Spleen (tissue), 11 donors: ENCODE data around the gene WDR86. TPM values are rescaled to one million over a fixed set of nuclear protein-coding genes. Genes with fewer than 3 reads are reported as not detected.

ENCODE experiments used
- DNase-seq: peaks from one replicate; pipeline ENCODE4 v3.0.0-alpha.2; 2020
- H3K27ac ChIP-seq, 8 donors: fragments of 200-600 bp; sonication (generic) in 7 of 8; 1 replicate in 4 of 8; 2 replicates in 4 of 8; pipeline versions ENCODE4 v1.5.0 to v1.8.0; 2016 to 2021; ENCODE audit warnings: inconsistent platforms in 4 of 8, mild to moderate bottlenecking in 4 of 8, moderate library complexity in 1 of 8
- H3K27me3 ChIP-seq, 7 donors: fragments of 200-600 bp; sonication (generic) in 6 of 7; replicated peaks in 1 of 7; 1 replicate in 4 of 7; 2 replicates in 3 of 7; pipeline versions ENCODE4 v1.5.0 to v1.8.0; 2016 to 2021; ENCODE audit warnings: inconsistent platforms in 3 of 7, mild to moderate bottlenecking in 1 of 7
- H3K36me3 ChIP-seq, 6 donors: fragments of 200-600 bp; sonication (generic) in 5 of 6; 1 replicate in 4 of 6; 2 replicates in 2 of 6; pipeline versions ENCODE4 v1.5.0 to v1.8.0; 2016 to 2021; ENCODE audit warnings: inconsistent platforms in 2 of 6
- H3K4me1 ChIP-seq, 6 donors: fragments of 200-600 bp; sonication (generic) in 5 of 6; 1 replicate in 3 of 6; 2 replicates in 3 of 6; pipeline versions ENCODE4 v1.5.0 to v1.8.0; 2016 to 2021; ENCODE audit warnings: inconsistent platforms in 3 of 6
- H3K4me3 ChIP-seq, 8 donors: fragments of 200-600 bp; sonication (generic) in 7 of 8; 1 replicate in 4 of 8; 2 replicates in 4 of 8; pipeline versions ENCODE4 v1.5.0 to v1.8.0; 2016 to 2021; ENCODE audit warnings: inconsistent platforms in 4 of 8, mild to moderate bottlenecking in 4 of 8, moderate library complexity in 2 of 8
- H3K9me3 ChIP-seq, 8 donors: fragments of 200-600 bp; sonication (generic) in 7 of 8; 1 replicate in 4 of 8; 2 replicates in 4 of 8; pipeline versions ENCODE4 v1.5.0 to v1.8.0; 2016 to 2021; ENCODE audit warnings: inconsistent platforms in 4 of 8
- CTCF ChIP-seq, 11 experiments: fragments of 200-600 bp in 7 of 11; fragments of 450-650 bp in 4 of 11; sonication (generic) in 4 of 11; IDR thresholded peaks in 8 of 11; conservative IDR thresholded peaks in 3 of 11; 1 replicate in 7 of 11; 2 replicates in 4 of 11; pipeline versions ENCODE4 v1.4.0 to v1.8.0; 2016 to 2021; ENCODE audit warnings: antibody characterized with exemption in 11 of 11, inconsistent platforms in 4 of 11, mild to moderate bottlenecking in 1 of 11
- POLR2A ChIP-seq, 3 donors: fragments of 450-650 bp; IDR thresholded peaks; one replicate each; pipeline ENCODE4 v1.5.1; 2017; ENCODE audit warnings: antibody characterized with exemption in 3 of 3, mild to moderate bottlenecking in 1 of 3
- POLR2AphosphoS5 ChIP-seq, 3 donors: sonication (generic); formaldehyde crosslinking; IDR thresholded peaks; one replicate each; pipeline ENCODE4 v1.5.1; 2017; ENCODE audit warnings: antibody characterized with exemption in 3 of 3
- WGBS, 5 donors: extraction: QIAGEN DNeasy Blood & Tissue Kit in 3 of 5; methylation state at CpG; one replicate each; pipeline versions ENCODE4 v1.1.5 to v1.1.7; 2013 to 2018; 5-methylcytosine and 5-hydroxymethylcytosine counted together
- intact Hi-C: fragments of 100-400 bp; cut with DNase I; formaldehyde crosslinking; loops from one replicate; pipeline ENCODE4 v1.15.0; 2023; ENCODE audit warnings: low total_unique reads
- polyA plus RNA-seq, 3 donors: library from polyadenylated mRNA; stranded (reverse); fragments of 200-250 nt; gene quantifications; one replicate each; pipeline ENCODE4 v1.2.1, GENCODE V29; 2013
- total RNA-seq, 7 donors: library from RNA; depleted of rRNA in 3 of 7; stranded (reverse); fragments of >200 nt in 3 of 7; fragmentation: NEBNext Ultra II Directional in 4 of 7; extraction: Animal tissue kit (Norgen Biotek cat#: 25700) in 4 of 7; gene quantifications; one replicate each; pipeline versions ENCODE4 v1.1.0 to v1.2.1, GENCODE V29; 2016 to 2021
- donor health status: healthy with polysubstance abuse.
- donor health status: DM: no; HTN: no; CAD: no; lungs with moderate emphysema.
- donor health status: DM: no; HTN: no; CAD: no.
- donor health status: Bipolar disorder and iron deficiency.
- donor health status: healthy.
- donor health status: DM: no; HTN: no; CAD: no.
- donor health status: DM: yes; HTN: yes; CAD: no.

WDR86 gene
- total and polyA plus RNA-seq, 10 donors: 2.8 to 71.9 (median 49.2) TPM

- peaks cover 2 to 99% (median 65%) of the 10 kb centered on the region in 6 donors for H3K36me3 ChIP-seq
- H3K27me3 ChIP-seq: no peaks in the 10 kb centered on the region
- no peaks in the 10 kb centered on the region for H3K9me3 ChIP-seq
- H3K27ac ChIP-seq: peak overlapping the region in 1 of 8 donors; percentile 1
- intact Hi-C loops: no loop called here
- TF ChIP-seq POLR2A (IDR thresholded peaks at IDR 0.05) (no peak), POLR2AphosphoS5 (IDR thresholded peaks at IDR 0.05) (no peak), CTCF (IDR thresholded peaks at IDR 0.05 in 8 of 11, conservative IDR thresholded peaks at IDR 0.05 in 3 of 11) (no peak)
- H3K4me3 ChIP-seq: no peak overlapping the region
- DNase-seq: peak; percentile 50
- WGBS, 5 donors: 85 to 93% (median 89%) methylated on average over 9 to 10 of the region's 10 CpGs
- H3K4me1 ChIP-seq: peaks cover 0 to 38% (median 16%) of the 10 kb centered on the region in 6 donors
Observed at GRCh38 chr7:151375530-151376217, 34.2 kb downstream of the WDR86 start.

DNA sequence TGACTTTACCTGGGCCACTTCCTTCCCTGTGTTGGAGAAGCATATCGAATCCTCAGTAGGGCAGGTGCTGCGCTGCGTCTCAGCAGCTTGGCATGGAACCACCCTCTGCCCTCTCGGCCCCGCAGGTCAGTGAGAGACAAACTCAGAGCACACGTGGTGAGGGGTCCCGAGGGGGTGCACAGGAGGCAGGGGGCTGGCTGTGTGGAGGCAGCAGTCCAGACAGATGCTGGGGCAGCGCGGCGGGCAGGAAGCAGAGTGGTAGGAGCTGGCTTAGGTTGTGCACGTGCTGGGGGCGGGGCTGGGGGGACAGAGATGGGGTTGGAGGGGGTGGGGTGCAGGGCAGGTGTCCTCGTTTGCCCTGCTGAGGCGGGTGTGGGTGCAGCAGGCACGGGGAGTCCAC, 35.1 kb downstream of the WDR86 start:
- H3K36me3 ChIP-seq: peaks cover 2 to 100% (median 68%) of the 10 kb centered on the region in 6 donors
- TF ChIP-seq CTCF (IDR thresholded peaks at IDR 0.05 in 8 of 11, conservative IDR thresholded peaks at IDR 0.05 in 3 of 11) (no peak), POLR2A (IDR thresholded peaks at IDR 0.05) (no peak), POLR2AphosphoS5 (IDR thresholded peaks at IDR 0.05) (no peak)
- H3K27me3 ChIP-seq: no peaks in the 10 kb centered on the region
- no peak overlapping the region for H3K4me3 ChIP-seq
- no peaks in the 10 kb centered on the region for H3K9me3 ChIP-seq
- WGBS, 5 donors: 76 to 94% (median 83%) methylated on average over 14 to 15 of the region's 15 CpGs
- intact Hi-C loops: no loop called here
- DNase-seq: peak; percentile 45
- peak overlapping the region in 4 of 8 donors; percentile 26 to 48 (median 35) for H3K27ac ChIP-seq
- peaks cover 0 to 29% (median 11%) of the 10 kb centered on the region in 6 donors for H3K4me1 ChIP-seq

- peaks cover 0 to 26% (median 11%) of the 10 kb centered on the region in 6 donors for H3K4me1 ChIP-seq
- no peak for TF ChIP-seq POLR2A (IDR thresholded peaks at IDR 0.05)
- TF ChIP-seq POLR2AphosphoS5 (IDR thresholded peaks at IDR 0.05): peak in 1 of 3 donors; percentile 57
- no peaks in the 10 kb centered on the region for H3K9me3 ChIP-seq
- peak; percentile 75 for DNase-seq
- peaks cover 2 to 100% (median 72%) of the 10 kb centered on the region in 6 donors for H3K36me3 ChIP-seq
- intact Hi-C loops: no loop called here
- WGBS, 5 donors: 74 to 94% (median 85%) methylated on average over 11 to 15 of the region's 15 CpGs
- H3K27ac ChIP-seq: peak overlapping the region in 5 of 8 donors; percentile 26 to 48 (median 44)
- H3K27me3 ChIP-seq: no peaks in the 10 kb centered on the region
- H3K4me3 ChIP-seq: no peak overlapping the region
Observed at GRCh38 chr7:151374139-151374538, 35.7 kb downstream of the WDR86 start.

DNA sequence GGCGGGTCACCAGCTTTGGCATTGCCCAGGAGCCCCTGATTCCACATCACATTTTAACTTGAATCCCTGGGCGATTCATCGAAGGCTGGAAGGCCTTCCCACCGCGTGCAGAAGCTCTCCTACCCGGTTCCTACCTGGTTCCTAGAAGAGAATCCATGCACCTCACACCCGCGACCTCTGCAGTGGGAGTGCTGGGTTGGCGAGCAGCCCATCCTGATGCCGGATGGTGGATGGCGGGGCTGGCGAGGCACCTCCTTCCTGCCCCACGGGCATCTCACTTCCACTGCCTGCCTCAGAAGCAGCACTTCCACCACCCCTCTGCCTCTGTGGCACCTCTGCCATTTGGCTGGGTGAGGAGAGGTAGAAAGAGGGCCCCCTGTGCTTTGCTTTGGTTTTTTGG, 36.2 kb downstream of the WDR86 start:
- DNase-seq: peak; percentile 64
- intact Hi-C loops: no loop called here
- H3K27me3 ChIP-seq: no peaks in the 10 kb centered on the region
- H3K9me3 ChIP-seq: no peaks in the 10 kb centered on the region
- peak overlapping the region in 5 of 8 donors; percentile 26 to 48 (median 44) for H3K27ac ChIP-seq
- H3K4me3 ChIP-seq: no peak overlapping the region
- TF ChIP-seq POLR2AphosphoS5 (IDR thresholded peaks at IDR 0.05) (peak in 2 of 3 donors; percentile 35 to 44), POLR2A (IDR thresholded peaks at IDR 0.05) (no peak)
- H3K36me3 ChIP-seq: peaks cover 2 to 100% (median 73%) of the 10 kb centered on the region in 6 donors
- 76 to 96% (median 87%) methylated on average over 5 to 13 of the region's 13 CpGs for WGBS, 5 donors
- peaks cover 0 to 29% (median 10%) of the 10 kb centered on the region in 6 donors for H3K4me1 ChIP-seq

- TF ChIP-seq POLR2AphosphoS5 (IDR thresholded peaks at IDR 0.05) (no peak), POLR2A (IDR thresholded peaks at IDR 0.05) (no peak), CTCF (IDR thresholded peaks at IDR 0.05 in 8 of 11, conservative IDR thresholded peaks at IDR 0.05 in 3 of 11) (no peak)
- peak; percentile 54 for DNase-seq
- Histone ChIP-seq H3K27ac (peak overlapping the region in 5 of 8 donors; percentile 7 to 45 (median 26)), H3K9me3 (no peaks in the 10 kb centered on the region), H3K4me3 (no peak overlapping the region), H3K27me3 (no peaks in the 10 kb centered on the region), H3K4me1 (peaks cover 3 to 37% (median 18%) of the 10 kb centered on the region in 6 donors), H3K36me3 (peaks cover 2 to 100% (median 71%) of the 10 kb centered on the region in 6 donors)
- intact Hi-C loops: no loop called here
- whole genome bisulfite sequencing, 5 donors: 94 to 99% (median 95%) methylated on average over 10 of the region's 10 CpGs
Observed at GRCh38 chr7:151372612-151373265, 37.1 kb downstream of the WDR86 start.
